PC-3 (cell line): ENCODE results near the gene MANBA. TPM values are rescaled to one million over a fixed set of nuclear protein-coding genes. Genes with fewer than 3 reads are reported as not detected.

Source experiments
- ATAC-seq: fragments of 200-7000 bp; cut with Tn5 transposase; 2 replicates; pipeline ENCODE4 v1.9.1; 2020; ENCODE audit warnings: mild to moderate bottlenecking, moderate library complexity
- BruUV-seq: library from RNA; stranded (reverse); fragments of 400-500 nt; replicated peaks from 2 replicates; lab custom pipeline; 2021; lab: Mats Ljungman, UMichigan
- CTCF ChIA-PET: fragments of 300-600 bp; sonication (Branson Sonifier 250); formaldehyde crosslinking; loops from one replicate; lab custom pipeline; 2022; ENCODE audit warnings: antibody characterized with exemption; lab: Charles Lee
- POLR2A ChIA-PET: fragments of 300-600 bp; sonication (Branson Sonifier 250); formaldehyde crosslinking; loops from one replicate; lab custom pipeline; 2022; ENCODE audit warnings: antibody characterized with exemption; ENCODE audit not compliant: unreplicated experiment; lab: Charles Lee
- DNase-seq: peaks from one replicate; pipeline ENCODE4 v3.0.0-alpha.2; 2015
- H2AFZ ChIP-seq: fragments of 300-600 bp; sonication (generic); 2 replicates; pipeline ENCODE4 v1.6.0; 2016; ENCODE audit warnings: antibody characterized with exemption, low read length
- H3F3A ChIP-seq: fragments of 300-600 bp; sonication (generic); one replicate; pipeline ENCODE4 v1.6.0; 2017; ENCODE audit warnings: antibody characterized with exemption, low read length, control low read depth, mild to moderate bottlenecking; ENCODE audit not compliant: unreplicated experiment
- H3K27ac ChIP-seq: fragments of 300-600 bp; sonication (generic); 2 replicates; pipeline ENCODE4 v1.5.1; 2016; ENCODE audit warnings: mild to moderate bottlenecking, low read length
- H3K27me3 ChIP-seq: fragments of 300-600 bp; sonication (generic); 2 replicates; pipeline ENCODE4 v1.6.1; 2016; ENCODE audit warnings: low read length, mixed read lengths
- H3K36me3 ChIP-seq: fragments of 300-600 bp; sonication (generic); 2 replicates; pipeline ENCODE4 v1.6.1; 2016; ENCODE audit warnings: low read depth, mixed run types, low read length, mixed read lengths
- H3K4me1 ChIP-seq: fragments of 300-600 bp; sonication (generic); 2 replicates; pipeline ENCODE4 v1.5.1; 2016; ENCODE audit warnings: low read length; ENCODE audit not compliant: insufficient read depth
- H3K4me2 ChIP-seq: fragments of 300-600 bp; sonication (generic); 2 replicates; pipeline ENCODE4 v1.6.0; 2016; ENCODE audit warnings: low read length
- H3K4me3 ChIP-seq: fragments of 300-600 bp; sonication (generic); 2 replicates; pipeline ENCODE4 v1.5.1; 2016; ENCODE audit warnings: mild to moderate bottlenecking, low read length, mixed read lengths
- H3K79me2 ChIP-seq: fragments of 300-600 bp; sonication (generic); 2 replicates; pipeline ENCODE4 v1.6.1; 2017; ENCODE audit warnings: low read length, mixed read lengths
- H3K9ac ChIP-seq: fragments of 300-600 bp; sonication (generic); 2 replicates; pipeline ENCODE4 v1.6.0; 2016; ENCODE audit warnings: mild to moderate bottlenecking, low read length
- H3K9me2 ChIP-seq: fragments of 300-600 bp; sonication (generic); replicated peaks from 2 replicates; pipeline ENCODE4 v1.6.1; 2016; ENCODE audit warnings: mixed run types, low read length, mixed read lengths
- H3K9me3 ChIP-seq: fragments of 300-600 bp; sonication (generic); 2 replicates; pipeline ENCODE4 v1.6.1; 2016; ENCODE audit warnings: low read length, mixed read lengths
- H4K20me1 ChIP-seq: fragments of 300-600 bp; sonication (generic); 2 replicates; pipeline ENCODE4 v1.6.1; 2016; ENCODE audit warnings: low read length, mixed read lengths
- EZH2 ChIP-seq: fragments of 300-600 bp; sonication (generic); IDR thresholded peaks from one replicate; pipeline ENCODE4 v1.6.1; 2017; ENCODE audit warnings: antibody characterized with exemption, mild to moderate bottlenecking, low read length; ENCODE audit not compliant: unreplicated experiment
- EZH2phosphoT487 ChIP-seq: fragments of 300-600 bp; sonication (generic); IDR thresholded peaks from 2 replicates; pipeline ENCODE4 v1.6.1; 2018; ENCODE audit warnings: mild to moderate bottlenecking, antibody characterized with exemption, low read length, borderline replicate concordance
- intact Hi-C: fragments of 100-400 bp; cut with micrococcal nuclease; formaldehyde crosslinking; loops from 2 replicates; pipeline ENCODE4 v1.9.0; 2023
- total RNA-seq: library from RNA; depleted of rRNA; stranded (reverse); fragments of >200 nt; gene quantifications from 2 replicates; pipeline ENCODE4 v1.2.3, GENCODE V29; 2014
- TF ChIP-seq, protein P1 (sequence below): fragments of 300-600 bp; sonication (generic); conservative IDR thresholded peaks from 2 replicates; pipeline ENCODE4 v1.5.1; 2017; ENCODE audit warnings: antibody characterized with exemption, low read depth, mild to moderate bottlenecking, low read length

The MANBA gene
- total RNA-seq, 1 experiment from 2014 or later: 20.9 TPM

DNA sequence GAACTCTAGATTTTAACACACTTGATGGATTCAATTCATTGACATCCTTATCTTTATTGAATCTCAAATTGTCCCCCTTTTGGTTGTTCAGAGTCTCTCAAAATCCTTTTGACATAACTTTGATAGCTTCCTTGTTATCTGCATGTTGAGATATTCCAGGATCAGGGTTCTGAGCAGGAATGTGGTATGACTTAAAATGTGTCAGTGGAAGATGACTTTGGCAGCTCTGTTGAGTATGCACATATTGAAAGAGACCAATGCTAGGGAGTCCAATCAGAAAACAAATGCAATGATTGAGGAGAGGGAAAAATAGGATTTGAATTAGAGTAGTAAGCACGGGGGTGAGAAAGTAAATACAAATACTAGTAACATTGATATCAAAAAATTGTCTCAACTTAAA is 93.8 kb downstream of the MANBA start:
- no peaks in the 10 kb centered on the region for H3K9me3 ChIP-seq
- no peak for DNase-seq
- no peaks in the 10 kb centered on the region for H3F3A ChIP-seq
- no peak overlapping the region for H3K9ac ChIP-seq
- intact Hi-C loops: no loop called here
- H3K27me3 ChIP-seq: no peaks in the 10 kb centered on the region
- no peak overlapping the region for H2AFZ ChIP-seq
- TF ChIP-seq, protein P1, sequence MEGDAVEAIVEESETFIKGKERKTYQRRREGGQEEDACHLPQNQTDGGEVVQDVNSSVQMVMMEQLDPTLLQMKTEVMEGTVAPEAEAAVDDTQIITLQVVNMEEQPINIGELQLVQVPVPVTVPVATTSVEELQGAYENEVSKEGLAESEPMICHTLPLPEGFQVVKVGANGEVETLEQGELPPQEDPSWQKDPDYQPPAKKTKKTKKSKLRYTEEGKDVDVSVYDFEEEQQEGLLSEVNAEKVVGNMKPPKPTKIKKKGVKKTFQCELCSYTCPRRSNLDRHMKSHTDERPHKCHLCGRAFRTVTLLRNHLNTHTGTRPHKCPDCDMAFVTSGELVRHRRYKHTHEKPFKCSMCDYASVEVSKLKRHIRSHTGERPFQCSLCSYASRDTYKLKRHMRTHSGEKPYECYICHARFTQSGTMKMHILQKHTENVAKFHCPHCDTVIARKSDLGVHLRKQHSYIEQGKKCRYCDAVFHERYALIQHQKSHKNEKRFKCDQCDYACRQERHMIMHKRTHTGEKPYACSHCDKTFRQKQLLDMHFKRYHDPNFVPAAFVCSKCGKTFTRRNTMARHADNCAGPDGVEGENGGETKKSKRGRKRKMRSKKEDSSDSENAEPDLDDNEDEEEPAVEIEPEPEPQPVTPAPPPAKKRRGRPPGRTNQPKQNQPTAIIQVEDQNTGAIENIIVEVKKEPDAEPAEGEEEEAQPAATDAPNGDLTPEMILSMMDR: no peak
- TF ChIP-seq EZH2 (no peak), EZH2phosphoT487 (no peak)
- peaks cover 3% of the 10 kb centered on the region; the same call in 1 of the 2 replicates for H3K36me3 ChIP-seq
- H4K20me1 ChIP-seq: no peaks in the 10 kb centered on the region
- BruUV-seq: no TSS peak
- H3K4me2 ChIP-seq: no peak overlapping the region
- no peaks in the 10 kb centered on the region for H3K9me2 ChIP-seq
- ChIA-PET POLR2A (interaction anchor here (0.6 kb wide), 1 partner anchor 103 kb away, joined by 3 read pairs; no protein-coding TSS in a partner anchor), CTCF (no interaction called here)
- no peak overlapping the region for H3K27ac ChIP-seq
- H3K4me1 ChIP-seq: peaks cover 15% of the 10 kb centered on the region; the same call in 1 of the 2 replicates
- no peak overlapping the region for H3K4me3 ChIP-seq
- no peak for ATAC-seq
- H3K79me2 ChIP-seq: no peaks in the 10 kb centered on the region

DNA sequence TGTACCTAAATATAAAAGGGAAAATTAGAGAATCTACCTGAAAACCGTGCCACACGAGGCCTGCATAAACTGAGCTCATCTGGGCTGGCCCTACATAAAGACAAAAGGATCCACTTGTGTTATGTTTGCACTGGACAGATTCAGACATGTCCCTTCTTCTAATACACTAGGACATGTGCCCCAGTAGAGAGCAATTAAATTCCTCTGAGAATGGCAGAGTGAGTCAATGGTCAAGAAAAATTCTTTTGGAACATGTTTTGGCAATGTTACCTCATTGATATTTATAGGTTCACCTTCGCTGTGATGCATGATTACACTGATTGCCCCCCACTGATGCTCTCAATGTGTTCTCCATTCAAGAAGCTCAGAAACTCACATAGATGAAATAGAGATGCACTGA is 95.2 kb downstream of the MANBA start:
- DNase-seq: no peak
- ChIA-PET CTCF (no interaction called here), POLR2A (no interaction called here)
- Histone ChIP-seq H3K9me2 (no peaks in the 10 kb centered on the region), H3K4me3 (no peak overlapping the region), H3K9me3 (no peaks in the 10 kb centered on the region), H2AFZ (no peak overlapping the region), H3F3A (no peaks in the 10 kb centered on the region), H3K79me2 (no peaks in the 10 kb centered on the region), H4K20me1 (no peaks in the 10 kb centered on the region), H3K4me1 (peaks cover 15% of the 10 kb centered on the region; the same call in 1 of the 2 replicates), H3K27me3 (no peaks in the 10 kb centered on the region), H3K4me2 (no peak overlapping the region), H3K27ac (no peak overlapping the region), H3K9ac (no peak overlapping the region), H3K36me3 (peaks cover 3% of the 10 kb centered on the region; the same call in 1 of the 2 replicates)
- no peak for ATAC-seq
- intact Hi-C loops: no loop called here
- no TSS peak for BruUV-seq
- TF ChIP-seq, protein P1: no peak
- TF ChIP-seq EZH2phosphoT487: no peak
- no peak for TF ChIP-seq EZH2

DNA sequence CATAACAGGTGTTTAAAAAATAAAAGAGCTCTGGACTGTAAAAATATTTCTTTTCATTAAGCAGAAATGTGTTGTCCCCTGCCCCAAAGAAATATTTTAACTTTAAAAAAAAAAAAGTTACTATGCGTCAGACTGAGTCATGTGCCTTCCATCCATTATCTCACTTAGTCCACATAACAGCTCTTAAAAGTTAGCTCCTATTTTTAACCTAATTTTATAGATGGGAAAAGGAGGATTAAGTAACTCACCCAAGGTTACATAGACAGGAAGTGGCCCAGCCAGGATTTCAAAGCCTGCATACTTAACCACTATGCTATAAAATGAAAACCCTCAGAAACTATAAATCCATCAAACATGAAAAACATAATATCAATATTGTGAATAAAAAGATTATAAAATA is 97.7 kb downstream of the MANBA start:
- Histone ChIP-seq H3K4me2 (no peak overlapping the region), H4K20me1 (no peaks in the 10 kb centered on the region), H3K79me2 (no peaks in the 10 kb centered on the region), H3K9ac (no peak overlapping the region), H2AFZ (no peak overlapping the region), H3K27ac (peak overlapping the region; percentile 28), H3K9me2 (no peaks in the 10 kb centered on the region), H3F3A (no peaks in the 10 kb centered on the region), H3K4me1 (peaks cover 15% of the 10 kb centered on the region; the same call in 1 of the 2 replicates), H3K36me3 (no peaks in the 10 kb centered on the region), H3K27me3 (no peaks in the 10 kb centered on the region), H3K4me3 (no peak overlapping the region), H3K9me3 (no peaks in the 10 kb centered on the region)
- ATAC-seq (peak; percentile 80), DNase-seq (peak; percentile 53)
- intact Hi-C loops: no loop called here
- ChIA-PET CTCF (interaction anchor here (0.7 kb wide), 1 partner anchor 24 kb away, joined by 3 read pairs; no protein-coding TSS in a partner anchor), POLR2A (no interaction called here)
- no TSS peak for BruUV-seq
- TF ChIP-seq EZH2phosphoT487 (no peak), EZH2 (no peak)
- TF ChIP-seq, protein P1: no peak
